ENCODE measurements around the gene TRMT1L. TPM values are rescaled to one million over a fixed set of nuclear protein-coding genes. Genes with fewer than 3 reads are reported as not detected.

The TRMT1L gene
- total and polyA plus RNA-seq, 2 of the 8 experiments (the other 6 are each of a cell fraction or from before 2014, with no cell fraction given), result 13.8 to 22.3 TPM

DNA sequence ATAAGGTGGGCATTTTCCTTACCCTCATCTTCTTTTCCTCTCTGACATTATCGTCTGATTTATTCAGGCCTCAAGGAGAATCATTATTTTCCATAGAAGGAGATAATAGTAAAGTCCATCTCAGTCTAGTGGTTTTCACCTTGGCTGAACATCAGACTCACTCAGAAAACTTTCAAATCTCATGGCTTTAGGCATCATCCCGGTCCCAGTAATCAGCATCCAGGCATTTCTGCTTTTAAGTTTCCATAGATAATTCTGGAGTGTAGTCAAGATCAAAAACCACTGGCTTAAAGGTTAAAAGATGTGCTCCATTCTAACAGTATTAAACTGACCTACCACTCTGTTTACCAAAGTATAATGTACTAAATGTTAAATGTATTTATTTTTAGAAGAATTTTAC lies 62.0 kb downstream of the TRMT1L start (continued):
- TF ChIP-seq, protein P1, sequence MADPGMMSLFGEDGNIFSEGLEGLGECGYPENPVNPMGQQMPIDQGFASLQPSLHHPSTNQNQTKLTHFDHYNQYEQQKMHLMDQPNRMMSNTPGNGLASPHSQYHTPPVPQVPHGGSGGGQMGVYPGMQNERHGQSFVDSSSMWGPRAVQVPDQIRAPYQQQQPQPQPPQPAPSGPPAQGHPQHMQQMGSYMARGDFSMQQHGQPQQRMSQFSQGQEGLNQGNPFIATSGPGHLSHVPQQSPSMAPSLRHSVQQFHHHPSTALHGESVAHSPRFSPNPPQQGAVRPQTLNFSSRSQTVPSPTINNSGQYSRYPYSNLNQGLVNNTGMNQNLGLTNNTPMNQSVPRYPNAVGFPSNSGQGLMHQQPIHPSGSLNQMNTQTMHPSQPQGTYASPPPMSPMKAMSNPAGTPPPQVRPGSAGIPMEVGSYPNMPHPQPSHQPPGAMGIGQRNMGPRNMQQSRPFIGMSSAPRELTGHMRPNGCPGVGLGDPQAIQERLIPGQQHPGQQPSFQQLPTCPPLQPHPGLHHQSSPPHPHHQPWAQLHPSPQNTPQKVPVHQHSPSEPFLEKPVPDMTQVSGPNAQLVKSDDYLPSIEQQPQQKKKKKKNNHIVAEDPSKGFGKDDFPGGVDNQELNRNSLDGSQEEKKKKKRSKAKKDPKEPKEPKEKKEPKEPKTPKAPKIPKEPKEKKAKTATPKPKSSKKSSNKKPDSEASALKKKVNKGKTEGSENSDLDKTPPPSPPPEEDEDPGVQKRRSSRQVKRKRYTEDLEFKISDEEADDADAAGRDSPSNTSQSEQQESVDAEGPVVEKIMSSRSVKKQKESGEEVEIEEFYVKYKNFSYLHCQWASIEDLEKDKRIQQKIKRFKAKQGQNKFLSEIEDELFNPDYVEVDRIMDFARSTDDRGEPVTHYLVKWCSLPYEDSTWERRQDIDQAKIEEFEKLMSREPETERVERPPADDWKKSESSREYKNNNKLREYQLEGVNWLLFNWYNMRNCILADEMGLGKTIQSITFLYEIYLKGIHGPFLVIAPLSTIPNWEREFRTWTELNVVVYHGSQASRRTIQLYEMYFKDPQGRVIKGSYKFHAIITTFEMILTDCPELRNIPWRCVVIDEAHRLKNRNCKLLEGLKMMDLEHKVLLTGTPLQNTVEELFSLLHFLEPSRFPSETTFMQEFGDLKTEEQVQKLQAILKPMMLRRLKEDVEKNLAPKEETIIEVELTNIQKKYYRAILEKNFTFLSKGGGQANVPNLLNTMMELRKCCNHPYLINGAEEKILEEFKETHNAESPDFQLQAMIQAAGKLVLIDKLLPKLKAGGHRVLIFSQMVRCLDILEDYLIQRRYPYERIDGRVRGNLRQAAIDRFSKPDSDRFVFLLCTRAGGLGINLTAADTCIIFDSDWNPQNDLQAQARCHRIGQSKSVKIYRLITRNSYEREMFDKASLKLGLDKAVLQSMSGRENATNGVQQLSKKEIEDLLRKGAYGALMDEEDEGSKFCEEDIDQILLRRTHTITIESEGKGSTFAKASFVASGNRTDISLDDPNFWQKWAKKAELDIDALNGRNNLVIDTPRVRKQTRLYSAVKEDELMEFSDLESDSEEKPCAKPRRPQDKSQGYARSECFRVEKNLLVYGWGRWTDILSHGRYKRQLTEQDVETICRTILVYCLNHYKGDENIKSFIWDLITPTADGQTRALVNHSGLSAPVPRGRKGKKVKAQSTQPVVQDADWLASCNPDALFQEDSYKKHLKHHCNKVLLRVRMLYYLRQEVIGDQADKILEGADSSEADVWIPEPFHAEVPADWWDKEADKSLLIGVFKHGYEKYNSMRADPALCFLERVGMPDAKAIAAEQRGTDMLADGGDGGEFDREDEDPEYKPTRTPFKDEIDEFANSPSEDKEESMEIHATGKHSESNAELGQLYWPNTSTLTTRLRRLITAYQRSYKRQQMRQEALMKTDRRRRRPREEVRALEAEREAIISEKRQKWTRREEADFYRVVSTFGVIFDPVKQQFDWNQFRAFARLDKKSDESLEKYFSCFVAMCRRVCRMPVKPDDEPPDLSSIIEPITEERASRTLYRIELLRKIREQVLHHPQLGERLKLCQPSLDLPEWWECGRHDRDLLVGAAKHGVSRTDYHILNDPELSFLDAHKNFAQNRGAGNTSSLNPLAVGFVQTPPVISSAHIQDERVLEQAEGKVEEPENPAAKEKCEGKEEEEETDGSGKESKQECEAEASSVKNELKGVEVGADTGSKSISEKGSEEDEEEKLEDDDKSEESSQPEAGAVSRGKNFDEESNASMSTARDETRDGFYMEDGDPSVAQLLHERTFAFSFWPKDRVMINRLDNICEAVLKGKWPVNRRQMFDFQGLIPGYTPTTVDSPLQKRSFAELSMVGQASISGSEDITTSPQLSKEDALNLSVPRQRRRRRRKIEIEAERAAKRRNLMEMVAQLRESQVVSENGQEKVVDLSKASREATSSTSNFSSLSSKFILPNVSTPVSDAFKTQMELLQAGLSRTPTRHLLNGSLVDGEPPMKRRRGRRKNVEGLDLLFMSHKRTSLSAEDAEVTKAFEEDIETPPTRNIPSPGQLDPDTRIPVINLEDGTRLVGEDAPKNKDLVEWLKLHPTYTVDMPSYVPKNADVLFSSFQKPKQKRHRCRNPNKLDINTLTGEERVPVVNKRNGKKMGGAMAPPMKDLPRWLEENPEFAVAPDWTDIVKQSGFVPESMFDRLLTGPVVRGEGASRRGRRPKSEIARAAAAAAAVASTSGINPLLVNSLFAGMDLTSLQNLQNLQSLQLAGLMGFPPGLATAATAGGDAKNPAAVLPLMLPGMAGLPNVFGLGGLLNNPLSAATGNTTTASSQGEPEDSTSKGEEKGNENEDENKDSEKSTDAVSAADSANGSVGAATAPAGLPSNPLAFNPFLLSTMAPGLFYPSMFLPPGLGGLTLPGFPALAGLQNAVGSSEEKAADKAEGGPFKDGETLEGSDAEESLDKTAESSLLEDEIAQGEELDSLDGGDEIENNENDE (IDR thresholded peaks at IDR 0.05; ENCODE audit: insufficient replicate concordance, low read length), result no peak
- no peak for TF ChIP-seq CHD1 (IDR thresholded peaks at IDR 0.05; ENCODE audit: low read depth, low read length)
- TF ChIP-seq JUN (IDR thresholded peaks at IDR 0.05; ENCODE audit: low read depth, low read length), result no peak
- no peak for TF ChIP-seq TEAD4 (IDR thresholded peaks at IDR 0.05; ENCODE audit: low read depth, low read length)
- TF ChIP-seq SRF (IDR thresholded peaks at IDR 0.05; ENCODE audit: low read depth, low read length), result no peak
- TF ChIP-seq EGR1 (IDR thresholded peaks at IDR 0.05; ENCODE audit: borderline replicate concordance, low read depth, low read length), result no peak
- no peak for TF ChIP-seq RXRA (IDR thresholded peaks at IDR 0.05; ENCODE audit: insufficient read depth, low read depth, low read length)
- no peak for TF ChIP-seq TAF7 (optimal IDR thresholded peaks at IDR 0.05; ENCODE audit: borderline replicate concordance, low read depth, low read length)
- no peak for TF ChIP-seq ASH2L (IDR thresholded peaks at IDR 0.05; ENCODE audit: low read length)
- no peak for TF ChIP-seq TBP (IDR thresholded peaks at IDR 0.05; ENCODE audit: low read depth, low read length)
- TF ChIP-seq CEBPB (IDR thresholded peaks at IDR 0.05; ENCODE audit: low read depth, low read length), result no peak
- TF ChIP-seq JUND (IDR thresholded peaks at IDR 0.05; ENCODE audit: low read length), result no peak
- no peak for TF ChIP-seq YY1 (IDR thresholded peaks at IDR 0.05; ENCODE audit: low read depth, low read length)
- no peak for TF ChIP-seq BACH1 (IDR thresholded peaks at IDR 0.05; ENCODE audit: low read length)

Measured in H1 (cell line).